Bone marrow (tissue), 2 donors: ENCODE measurements around the gene PPARD.
"Not testable (repeated sequence)": the region's sequence is repeated elsewhere in the genome, so short reads cannot be mapped to it uniquely, and the experiment has no call there.

Source experiments
- DNase-seq, 2 donors: peaks; one replicate each; lab custom pipeline; 2025; lab: John Stamatoyannopoulos, UW

The PPARD gene

GRCh38 chr6:35312076-35312800 is 30.1 kb upstream of the PPARD start:
- DNase-seq: no peak

- peak in 1 of 2 donors; percentile 53 for DNase-seq
These were observed 29.6 kb upstream of the PPARD start for GRCh38 chr6:35312807-35313206.

DNA sequence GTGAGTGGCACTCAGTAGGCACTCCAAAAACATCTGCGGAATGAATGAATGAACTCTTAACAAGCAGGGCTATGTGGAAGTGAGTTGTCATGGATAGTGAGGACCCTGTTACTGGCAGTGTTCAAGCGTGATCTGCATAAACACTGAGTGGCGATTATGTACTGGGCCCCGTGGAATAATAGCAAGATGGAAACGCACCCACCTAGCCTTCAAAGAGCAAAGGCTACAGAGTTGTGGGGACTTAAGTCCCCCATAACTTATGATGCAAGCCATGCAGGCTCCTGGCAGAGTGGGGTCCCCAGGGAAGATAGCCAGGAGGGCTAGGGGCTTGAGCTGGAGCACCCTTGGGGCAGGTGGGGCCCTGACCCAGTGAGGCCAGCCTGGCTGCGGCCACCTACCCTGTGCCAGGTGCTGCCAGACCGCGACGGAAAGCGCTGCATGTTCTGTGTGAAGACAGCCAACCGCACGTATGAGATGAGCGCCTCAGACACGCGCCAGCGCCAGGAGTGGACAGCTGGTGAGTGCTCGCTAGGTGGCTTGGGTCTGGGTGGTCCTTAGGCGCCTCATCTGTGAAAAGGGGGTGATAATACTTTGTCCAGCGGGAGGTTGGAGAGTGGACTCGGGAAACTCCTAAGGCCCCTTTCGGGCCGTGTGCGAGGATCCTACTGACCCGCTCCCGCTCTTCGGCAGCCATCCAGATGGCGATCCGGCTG is 24.7 kb upstream of the PPARD start:
- no peak for DNase-seq

DNA sequence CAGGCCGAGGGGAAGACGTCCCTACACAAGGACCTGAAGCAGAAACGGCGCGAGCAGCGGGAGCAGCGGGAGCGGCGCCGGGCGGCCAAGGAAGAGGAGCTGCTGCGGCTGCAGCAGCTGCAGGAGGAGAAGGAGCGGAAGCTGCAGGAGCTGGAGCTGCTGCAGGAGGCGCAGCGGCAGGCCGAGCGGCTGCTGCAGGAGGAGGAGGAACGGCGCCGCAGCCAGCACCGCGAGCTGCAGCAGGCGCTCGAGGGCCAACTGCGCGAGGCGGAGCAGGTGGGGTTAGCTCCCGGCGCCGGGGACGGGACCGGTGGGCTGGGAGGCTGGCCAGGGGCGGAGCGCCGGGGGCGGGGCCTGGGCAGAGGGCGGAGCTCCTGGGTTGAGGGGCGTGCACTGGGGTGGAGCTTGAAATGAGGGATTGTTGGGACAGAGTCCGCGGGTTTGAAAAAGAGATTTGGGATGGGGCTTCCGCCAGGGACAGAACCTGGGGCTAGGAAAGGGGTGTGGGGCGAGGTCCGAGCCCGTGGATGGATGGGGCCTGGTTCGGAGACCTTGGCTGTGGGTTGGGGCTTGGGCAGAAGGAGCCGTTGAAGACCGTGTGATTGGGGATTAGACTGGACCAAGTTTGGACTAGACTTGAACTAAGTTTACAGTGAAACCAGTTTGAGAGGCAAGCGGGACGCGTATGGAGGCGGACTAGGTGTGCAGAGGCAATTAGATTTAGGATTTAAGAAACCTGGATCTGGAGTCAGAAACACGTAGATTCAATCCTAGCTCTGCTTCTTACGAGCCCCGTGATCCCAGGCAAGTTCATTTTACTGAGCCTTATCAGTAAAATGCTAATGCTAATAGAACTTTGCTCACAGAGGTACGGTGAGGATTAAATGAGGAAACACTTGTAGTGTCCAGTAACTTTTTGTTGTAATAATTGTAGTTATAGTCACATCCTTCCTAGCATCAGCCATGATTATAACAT is 23.9 kb upstream of the PPARD start:
- no peak for DNase-seq

GRCh38 chr6:35319346-35320030 is 22.9 kb upstream of the PPARD start:
- DNase-seq: no peak

DNA sequence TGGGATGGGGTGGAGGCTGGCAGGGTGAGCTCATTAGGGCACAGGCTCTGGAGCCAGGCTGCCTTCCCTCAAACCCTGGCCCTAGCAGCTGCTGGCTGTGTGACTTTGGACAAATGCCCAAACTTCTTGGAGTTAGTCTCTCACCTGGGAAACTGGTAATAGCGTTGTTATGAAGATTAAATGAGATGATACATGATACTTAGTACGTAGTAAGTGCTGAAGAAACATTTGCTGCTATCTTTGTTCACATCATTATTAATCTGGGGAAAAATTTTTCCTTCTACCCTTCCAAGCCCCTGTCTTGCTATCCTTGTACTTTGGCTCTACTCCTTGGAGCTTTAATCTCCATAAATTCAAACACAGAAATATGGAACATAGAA is 22.3 kb upstream of the PPARD start:
- DNase-seq: no peak

DNA sequence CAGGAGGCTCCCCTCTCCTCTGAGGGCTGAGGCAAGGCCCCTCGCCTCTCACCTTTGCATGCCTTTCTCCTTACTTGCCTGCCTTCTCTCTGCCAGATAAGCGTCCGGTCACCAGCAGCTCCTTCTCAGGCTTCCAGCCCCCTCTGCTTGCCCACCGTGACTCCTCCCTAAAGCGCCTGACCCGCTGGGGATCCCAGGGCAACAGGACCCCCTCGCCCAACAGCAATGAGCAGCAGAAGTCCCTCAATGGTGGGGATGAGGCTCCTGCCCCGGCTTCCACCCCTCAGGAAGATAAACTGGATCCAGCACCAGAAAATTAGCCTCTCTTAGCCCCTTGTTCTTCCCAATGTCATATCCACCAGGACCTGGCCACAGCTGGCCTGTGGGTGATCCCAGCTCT is 21.3 kb upstream of the PPARD start:
- DNase-seq: no peak

- DNase-seq: peak in 1 of 2 donors; percentile 61
These were observed 14.9 kb upstream of the PPARD start for GRCh38 chr6:35327349-35328027.

- no peak for DNase-seq
These were observed 14.1 kb upstream of the PPARD start for GRCh38 chr6:35328108-35328723.

- not testable (repeated sequence) for DNase-seq
These were observed 13.4 kb upstream of the PPARD start for GRCh38 chr6:35328965-35329364.

DNA sequence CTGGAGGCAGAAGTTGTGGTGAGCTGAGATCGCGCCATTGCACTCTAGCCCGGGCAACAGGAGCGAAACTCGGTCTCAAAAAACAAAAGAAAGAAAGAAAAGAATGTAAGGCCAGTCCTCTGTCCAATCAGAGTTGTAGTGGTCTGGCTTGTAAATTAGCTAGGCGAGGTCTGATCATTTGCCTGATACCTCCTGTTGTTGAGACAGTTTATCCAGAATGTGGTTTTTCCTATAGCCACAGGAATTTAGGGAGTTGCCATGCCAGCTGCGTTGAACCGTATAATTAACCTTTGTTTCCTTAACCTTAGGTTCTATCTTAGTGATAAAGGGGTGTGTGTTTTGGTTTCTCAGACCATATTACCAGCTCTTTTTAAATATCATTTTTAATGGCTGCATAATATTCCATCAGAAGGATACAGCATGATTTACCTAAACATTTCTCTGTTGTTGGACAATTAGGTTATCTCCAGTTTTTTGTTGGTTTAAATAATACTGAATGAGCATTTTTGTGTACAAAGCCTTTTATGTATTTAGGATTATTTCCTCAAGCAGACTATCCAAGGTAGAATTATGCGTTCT is 11.7 kb upstream of the PPARD start:
- DNase-seq: no peak

DNA sequence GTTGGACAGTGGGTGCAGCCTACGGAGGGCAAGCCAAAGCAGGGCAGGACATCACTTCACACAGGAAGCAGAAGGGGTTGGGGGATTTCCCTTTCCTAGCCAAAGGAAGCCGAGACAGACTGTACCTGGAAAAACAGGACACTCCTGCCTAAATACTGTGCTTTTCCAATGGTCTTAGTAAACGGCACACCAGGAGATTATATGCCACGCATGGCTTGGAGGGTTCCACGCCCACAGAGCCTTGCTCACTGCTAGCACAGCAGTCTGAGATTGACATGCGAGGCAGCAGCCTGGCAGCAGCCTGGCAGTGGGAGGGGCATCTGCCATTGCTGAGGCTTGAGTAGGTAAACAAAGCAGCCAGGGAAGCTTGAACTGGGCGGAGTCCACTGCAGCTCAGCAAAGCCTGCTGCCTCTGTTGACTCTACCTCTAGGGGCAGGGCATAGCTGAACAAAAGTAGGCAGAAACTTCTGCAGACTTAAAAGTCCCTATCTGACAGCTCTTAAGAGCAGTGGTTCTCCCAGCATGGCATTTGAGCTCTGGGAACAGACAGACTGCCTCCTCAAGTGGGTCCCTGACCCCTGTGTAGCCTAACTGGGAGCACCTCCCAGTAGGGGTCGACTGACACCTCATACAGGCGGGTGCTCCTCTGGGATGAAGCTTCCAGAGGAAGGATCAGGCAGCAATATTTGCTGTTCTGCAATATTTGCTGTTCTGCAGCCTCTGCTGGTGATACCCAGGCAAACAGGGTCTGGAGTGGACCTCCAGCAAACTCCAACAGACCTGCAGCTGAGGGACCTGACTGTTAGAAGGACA is 10.1 kb upstream of the PPARD start:
- DNase-seq: not testable (repeated sequence)

DNA sequence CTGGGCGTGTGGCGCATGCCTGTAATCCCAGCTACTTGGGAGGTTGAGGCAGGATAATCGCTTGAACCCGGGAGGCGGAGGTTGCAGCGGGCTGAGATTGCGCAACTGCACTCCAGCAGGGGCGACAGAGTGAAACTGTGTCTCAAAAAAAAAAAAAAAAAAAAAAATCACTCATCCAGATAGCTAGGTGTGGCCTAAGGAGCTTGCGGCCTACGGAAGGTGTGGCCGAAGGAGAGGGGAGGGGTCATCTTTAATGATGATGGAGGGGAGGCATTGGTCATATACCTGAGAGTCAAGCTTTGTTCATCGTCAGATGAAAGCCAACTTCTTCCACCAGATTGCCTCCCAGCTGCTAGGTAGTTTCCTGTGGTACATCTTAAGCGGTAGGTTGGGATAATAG is 801 bp upstream of the PPARD start:
- no peak for DNase-seq

DNA sequence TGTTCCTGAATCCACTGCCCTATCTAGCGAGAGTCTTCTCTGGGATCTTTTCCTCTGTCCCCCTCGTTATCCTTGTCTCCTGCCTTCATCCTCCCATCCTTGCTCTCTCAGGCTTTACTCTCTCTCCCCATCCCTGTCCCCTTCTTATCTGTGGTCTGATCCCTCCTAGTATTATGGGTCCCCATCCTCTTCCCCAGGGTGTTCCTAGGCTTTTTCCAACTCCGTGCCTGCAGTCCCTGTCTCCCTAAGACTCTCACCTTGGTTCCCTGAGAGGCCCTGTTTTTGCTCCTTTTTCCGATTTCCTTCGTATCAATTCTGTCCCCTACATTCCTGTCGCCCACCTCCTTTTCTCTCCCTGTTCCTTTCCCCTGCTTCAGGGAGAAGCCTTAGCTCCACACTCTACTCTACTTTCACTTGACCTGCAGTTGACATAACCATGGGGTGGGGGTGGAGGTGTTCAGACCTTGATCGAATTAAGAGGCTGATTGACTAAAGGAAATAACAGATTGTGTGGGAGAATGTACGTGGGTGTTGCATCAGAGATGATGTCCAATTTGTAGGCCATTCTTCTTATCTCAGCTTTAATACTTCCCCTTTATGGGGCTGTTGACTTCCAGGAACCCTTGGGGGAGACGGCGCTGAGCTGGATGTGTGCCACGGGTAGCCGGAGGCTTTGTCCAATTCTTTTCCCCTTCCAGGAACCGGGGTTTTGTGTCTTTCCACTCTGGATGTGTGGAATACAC is 905 bp downstream of the PPARD start:
- peak in 1 of 2 donors; percentile 39 for DNase-seq

- DNase-seq: no peak
These were observed 1.6 kb downstream of the PPARD start for GRCh38 chr6:35343835-35344550.

- no peak for DNase-seq
These were observed 9.1 kb downstream of the PPARD start for GRCh38 chr6:35351422-35351821.

- DNase-seq: no peak
These were observed 10.4 kb downstream of the PPARD start for GRCh38 chr6:35352735-35353134.
